AG20443 (cell line): ENCODE measurements around the gene LIN7A.
"Not testable (repeated sequence)": the region's sequence is repeated elsewhere in the genome, so short reads cannot be mapped to it uniquely, and the experiment has no call there.

ENCODE experiments used
- DNase-seq: peaks from one replicate; pipeline ENCODE4 v3.0.0; 2012; ENCODE audit warnings: low spot score, mixed read lengths

The LIN7A gene

DNA sequence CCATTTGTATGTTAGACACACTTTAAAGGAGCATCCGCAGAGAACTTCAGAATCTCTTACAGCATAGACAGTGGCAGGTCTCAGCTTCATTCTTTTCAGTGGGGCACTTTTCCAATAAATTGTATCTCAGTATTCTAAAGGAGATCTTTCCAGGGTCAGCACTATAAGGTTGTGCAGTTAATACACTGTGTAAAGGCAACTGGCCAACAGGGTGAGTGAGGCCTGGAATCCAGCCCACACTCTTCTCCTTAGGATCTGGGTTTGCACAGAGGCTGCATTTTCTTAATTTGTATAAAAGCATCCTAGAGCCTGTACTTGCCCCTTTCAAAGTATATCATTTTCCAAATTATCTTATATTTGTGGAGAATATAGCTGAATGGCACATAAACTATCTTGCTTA lies 126.9 kb downstream of the LIN7A start:
- DNase-seq, result no peak

DNA sequence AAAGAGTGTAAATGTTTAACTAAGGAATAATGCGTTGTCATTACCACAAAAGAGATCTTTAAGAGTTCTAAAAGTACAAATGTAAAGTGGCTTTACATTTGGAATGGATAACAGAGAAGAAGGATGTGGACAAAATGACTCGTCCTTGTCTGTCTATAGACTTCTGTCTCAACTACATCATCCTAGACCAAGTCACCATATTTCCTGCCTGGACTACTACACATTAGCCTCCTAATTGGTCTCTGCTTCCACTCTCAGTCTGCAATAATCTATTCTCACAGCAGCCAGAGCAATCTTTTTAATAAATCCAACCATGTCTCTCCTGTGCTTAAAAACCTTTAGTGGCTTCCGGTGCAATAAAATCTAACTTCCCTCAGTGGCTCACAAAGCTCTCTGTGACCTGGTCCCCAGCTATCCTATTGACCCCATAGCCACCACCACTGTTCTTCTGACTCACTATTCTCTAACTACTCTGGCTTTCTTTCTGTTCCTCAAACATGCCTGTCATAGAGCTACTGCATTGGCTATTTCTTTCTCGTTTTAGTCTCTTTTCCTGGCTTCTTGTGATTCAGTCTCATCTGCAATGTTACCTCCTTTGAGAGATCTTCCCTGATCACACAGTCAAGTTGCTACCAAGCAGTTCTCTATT lies 130.0 kb downstream of the LIN7A start:
- DNase-seq, result no peak

- DNase-seq, result no peak
Measured at GRCh38 chr12:80805106-80805505, 132.6 kb downstream of the LIN7A start.

GRCh38 chr12:80802652-80803400 lies 134.9 kb downstream of the LIN7A start:
- DNase-seq, result no peak

DNA sequence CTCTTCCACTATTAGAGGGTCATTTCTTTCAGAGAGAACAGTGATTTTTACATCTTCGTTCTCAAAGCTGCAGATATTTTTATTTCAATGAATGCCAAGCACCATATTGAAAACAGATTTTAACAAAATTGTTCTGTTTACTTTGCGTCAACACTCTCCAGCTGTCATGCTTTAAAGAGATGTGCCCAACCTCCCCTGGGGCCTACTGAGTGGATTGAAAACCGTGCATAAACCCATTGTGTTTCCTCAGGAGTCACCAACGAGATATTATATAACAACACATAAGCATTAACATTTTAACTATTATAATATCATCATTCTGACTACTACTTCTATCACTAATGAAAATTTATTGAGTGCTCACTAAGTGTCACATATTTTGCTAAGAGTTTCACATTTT lies 139.5 kb downstream of the LIN7A start:
- DNase-seq, result no peak

DNA sequence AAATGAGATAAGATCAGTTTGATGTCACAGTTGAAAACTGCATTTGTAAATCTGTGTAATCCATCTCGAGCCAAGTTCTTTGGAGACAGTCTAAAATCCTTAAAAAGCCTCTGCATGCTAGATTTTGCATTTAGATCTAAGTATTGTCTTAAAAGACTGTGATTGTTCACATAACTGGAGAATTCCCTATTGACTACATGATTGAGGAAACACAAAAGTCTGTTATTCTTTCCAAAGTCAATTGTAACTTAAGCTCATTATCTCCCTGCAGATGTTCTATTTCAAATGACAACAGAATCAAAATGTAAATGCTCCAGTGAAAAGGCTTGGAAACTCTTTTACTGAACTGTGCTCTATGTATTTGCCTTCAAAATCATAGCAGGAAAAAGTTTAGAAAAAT lies 143.2 kb downstream of the LIN7A start:
- DNase-seq, result no peak

DNA sequence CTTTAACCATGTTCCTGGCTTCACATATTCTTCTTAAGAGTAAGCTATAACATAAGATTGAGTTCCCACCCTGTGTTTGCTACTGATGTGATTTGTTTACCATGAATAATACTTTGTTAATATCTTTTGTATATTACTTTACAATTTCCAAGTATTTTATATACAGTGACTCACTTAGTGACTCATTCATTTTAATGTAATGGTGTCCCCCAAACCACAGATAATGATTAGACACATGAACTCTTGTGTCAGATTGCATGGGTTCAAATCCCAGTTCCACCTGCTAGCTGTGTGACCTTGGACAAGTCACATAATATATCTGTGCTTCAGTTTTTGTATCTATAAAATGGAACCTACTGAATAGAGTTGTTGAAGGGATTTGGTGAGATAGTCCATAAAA lies 144.9 kb downstream of the LIN7A start:
- DNase-seq, result no peak

- DNase-seq, result no peak
Measured at GRCh38 chr12:80791863-80792262, 145.9 kb downstream of the LIN7A start.

- not testable (repeated sequence) for DNase-seq
Measured at GRCh38 chr12:80788407-80788806, 149.3 kb downstream of the LIN7A start.

GRCh38 chr12:80782963-80783470 lies 154.7 kb downstream of the LIN7A start:
- not testable (repeated sequence) for DNase-seq

GRCh38 chr12:80781313-80781712 lies 156.4 kb downstream of the LIN7A start:
- no peak for DNase-seq

- no peak for DNase-seq
Measured at GRCh38 chr12:80780746-80781145, 157.0 kb downstream of the LIN7A start.

DNA sequence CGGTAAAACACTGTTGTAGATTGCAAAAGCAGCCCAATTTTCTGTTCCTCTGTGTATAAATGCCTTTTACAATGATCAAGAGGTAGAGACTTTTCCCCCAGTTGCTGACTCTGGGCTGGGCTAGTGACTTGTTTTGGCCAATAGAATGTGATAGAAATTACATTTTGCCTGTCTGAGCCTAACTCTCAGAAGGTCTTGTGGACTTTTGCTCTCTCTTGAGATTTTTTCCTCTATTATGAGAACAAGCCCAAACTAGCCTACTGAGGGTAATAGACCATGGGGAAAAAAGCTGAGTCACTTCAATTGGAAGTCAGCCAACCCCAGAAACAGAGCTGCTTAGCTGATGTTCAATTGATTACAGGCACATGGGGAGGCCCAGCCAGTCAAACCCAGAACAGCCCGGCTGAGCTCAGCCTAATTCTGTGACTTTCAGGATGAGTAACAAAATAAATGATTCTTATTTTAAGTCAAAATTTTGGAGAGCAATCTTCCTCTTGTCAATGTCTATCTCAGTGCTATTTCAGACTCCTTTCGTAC lies 159.7 kb downstream of the LIN7A start:
- peak; percentile 75 for DNase-seq

DNA sequence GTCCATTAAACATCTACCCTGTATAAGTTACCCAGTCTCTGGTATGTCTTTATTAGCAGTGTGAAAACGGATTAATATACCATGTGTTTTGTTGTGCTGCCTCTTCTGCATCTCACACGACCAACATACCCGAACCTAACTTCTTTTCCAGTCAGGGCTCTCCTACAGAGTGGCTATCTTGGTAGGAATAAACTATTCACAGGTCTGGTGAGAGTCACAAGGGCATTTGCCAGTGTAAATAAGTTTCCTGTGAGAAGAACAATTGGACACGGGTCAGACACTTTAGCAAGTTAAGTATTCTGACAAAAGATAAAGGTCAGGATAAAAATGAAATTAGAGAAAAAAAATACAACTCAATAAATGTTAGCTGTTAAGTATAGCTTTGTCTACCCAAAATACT lies 160.1 kb downstream of the LIN7A start:
- DNase-seq, result no peak

GRCh38 chr12:80776706-80777105 lies 161.0 kb downstream of the LIN7A start:
- no peak for DNase-seq

DNA sequence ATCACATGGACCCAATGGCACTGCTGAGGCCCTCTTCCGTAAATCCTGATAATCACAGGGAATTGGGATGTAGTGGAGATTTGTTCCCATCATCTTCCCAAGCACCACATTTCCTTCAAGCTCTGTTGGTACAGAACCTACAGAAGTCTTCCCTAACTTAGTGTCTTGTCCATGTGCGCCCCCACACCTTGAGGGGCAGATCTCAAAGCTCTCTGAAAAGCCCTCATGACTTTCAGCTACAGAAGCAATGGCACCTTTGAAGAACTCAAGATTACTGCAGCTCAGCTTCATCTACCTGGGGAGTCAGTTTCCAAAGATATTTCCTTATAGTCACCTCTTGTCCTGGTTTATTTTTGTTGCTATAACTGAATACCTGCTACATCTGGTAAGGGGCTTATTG lies 166.8 kb downstream of the LIN7A start:
- no peak for DNase-seq

- DNase-seq, result no peak
Measured at GRCh38 chr12:80769553-80770140, 168.1 kb downstream of the LIN7A start.

GRCh38 chr12:80766897-80767296 lies 170.8 kb downstream of the LIN7A start:
- no peak for DNase-seq

- no peak for DNase-seq
Measured at GRCh38 chr12:80766210-80766609, 171.5 kb downstream of the LIN7A start.

GRCh38 chr12:80763874-80764273 lies 173.9 kb downstream of the LIN7A start:
- DNase-seq, result peak; percentile 24

- no peak for DNase-seq
Measured at GRCh38 chr12:80761838-80762237, 175.9 kb downstream of the LIN7A start.

GRCh38 chr12:80756875-80757274 lies 180.9 kb downstream of the LIN7A start:
- no peak for DNase-seq

- no peak for DNase-seq
Measured at GRCh38 chr12:80754274-80754673, 183.5 kb downstream of the LIN7A start.
